Measurements from ENCODE around the gene SPDYE11.
"Not testable (repeated sequence)": the region's sequence is repeated elsewhere in the genome, so short reads cannot be mapped to it uniquely, and the experiment has no call there.

The SPDYE11 gene

DNA sequence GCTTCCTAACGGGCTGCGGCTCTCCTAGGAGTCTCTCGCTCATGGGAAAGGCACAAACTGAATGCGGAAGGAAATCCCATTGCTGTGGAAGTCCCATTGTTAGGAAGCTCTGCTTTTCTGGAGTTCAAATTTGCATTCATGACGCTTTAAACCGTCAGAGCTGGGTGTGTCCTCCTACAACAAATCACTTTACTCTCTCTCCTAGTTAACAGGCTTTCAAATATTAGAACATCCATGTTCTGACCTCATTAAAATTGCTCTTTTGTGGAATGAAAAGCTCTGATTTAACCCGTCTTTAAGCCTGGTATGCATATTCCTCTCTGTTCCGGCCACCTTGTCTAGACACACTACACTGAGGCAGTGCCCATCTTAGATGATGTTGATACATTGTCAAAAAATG is at the start of gene SPDYE11:
TSS of gene SPDYE11 (minus strand) at position 101 of the 400 bp plus-strand sequence. CDS start 1,800 bp downstream, outside the sequence.
- DNase-seq (ENCODE audit: low spot score): not testable (repeated sequence)

GRCh38 chr7:73085938-73086337 is 28.2 kb upstream of the SPDYE11 start, which contains the start of gene SPDYE9:
Gene SPDYE9, minus strand, starts transcription at chr7:73086038. Its CDS starts 1,800 bp downstream, at chr7:73084238.
- DNase-seq (ENCODE audit: low spot score): not testable (repeated sequence)

DNA sequence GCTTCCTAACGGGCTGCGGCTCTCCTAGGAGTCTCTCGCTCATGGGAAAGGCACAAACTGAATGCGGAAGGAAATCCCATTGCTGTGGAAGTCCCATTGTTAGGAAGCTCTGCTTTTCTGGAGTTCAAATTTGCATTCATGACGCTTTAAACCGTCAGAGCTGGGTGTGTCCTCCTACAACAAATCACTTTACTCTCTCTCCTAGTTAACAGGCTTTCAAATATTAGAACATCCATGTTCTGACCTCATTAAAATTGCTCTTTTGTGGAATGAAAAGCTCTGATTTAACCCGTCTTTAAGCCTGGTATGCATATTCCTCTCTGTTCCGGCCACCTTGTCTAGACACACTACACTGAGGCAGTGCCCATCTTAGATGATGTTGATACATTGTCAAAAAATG is 28.0 kb downstream of the SPDYE11 start, which contains the start of gene SPDYE8:
TSS of gene SPDYE8 (minus strand) at position 101 of the 400 bp plus-strand sequence. CDS start 1,800 bp downstream, outside the sequence.
- not testable (repeated sequence) for DNase-seq (ENCODE audit: low spot score)

- not testable (repeated sequence) for DNase-seq (ENCODE audit: low spot score)
Observed at GRCh38 chr7:73006491-73006890, 51.2 kb downstream of the SPDYE11 start.

DNA sequence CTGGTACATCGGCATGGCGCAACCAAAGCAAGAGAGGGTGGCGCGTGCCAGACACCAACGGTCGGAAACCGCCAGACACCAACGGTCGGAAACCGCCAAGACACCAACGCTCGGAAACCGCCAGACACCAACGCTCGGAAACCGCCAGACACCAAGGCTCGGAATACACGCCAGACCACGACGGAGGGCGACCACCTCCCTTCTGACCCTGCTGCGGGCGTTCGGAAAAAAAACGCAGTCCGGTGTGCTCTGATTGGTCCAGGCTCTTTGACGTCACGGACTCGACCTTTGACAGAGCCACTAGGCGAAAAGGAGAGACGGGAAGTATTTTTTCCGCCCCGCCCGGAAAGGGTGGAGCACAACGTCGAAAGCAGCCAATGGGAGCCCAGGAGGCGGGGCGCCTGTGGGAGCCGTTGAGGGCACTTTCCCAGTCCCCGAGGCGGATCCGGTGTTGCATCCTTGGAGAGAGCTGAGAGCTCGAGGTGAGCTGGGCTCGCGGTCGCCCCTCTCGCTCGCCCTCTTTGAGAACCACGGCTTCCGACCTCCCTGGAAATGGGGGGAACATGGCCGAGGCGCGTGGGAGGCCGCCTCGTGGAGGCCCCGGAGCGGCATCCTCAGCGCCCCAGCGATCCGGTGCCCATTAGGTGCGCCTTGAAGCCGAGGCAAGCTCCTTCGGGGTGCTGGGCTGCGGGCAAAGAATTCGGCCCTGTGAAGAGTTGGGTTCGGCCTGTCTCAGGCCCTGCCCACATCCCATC is 51.8 kb downstream of the SPDYE11 start:
- DNase-seq (ENCODE audit: low spot score): not testable (repeated sequence)

- DNase-seq (ENCODE audit: low spot score): not testable (repeated sequence)
Observed at GRCh38 chr7:73005356-73005692, 52.4 kb downstream of the SPDYE11 start.

GRCh38 chr7:72997887-72998468 is 59.7 kb downstream of the SPDYE11 start:
- DNase-seq (ENCODE audit: low spot score): not testable (repeated sequence)
